Rectal smooth muscle tissue (tissue), 1 donor: Measurements from ENCODE around the gene ZNF441.

Experiments used
- H3K27ac ChIP-seq: one replicate; pipeline ENCODE4 v1.7.0; 2013; ENCODE audit warnings: low read depth, low read length, inconsistent platforms
- H3K27me3 ChIP-seq: one replicate; pipeline ENCODE4 v1.7.0; 2013; ENCODE audit warnings: low read length; ENCODE audit not compliant: control insufficient read depth, insufficient read depth
- H3K36me3 ChIP-seq: one replicate; pipeline ENCODE4 v1.7.0; 2013; ENCODE audit warnings: low read length; ENCODE audit not compliant: control insufficient read depth, insufficient read depth
- H3K4me1 ChIP-seq: one replicate; pipeline ENCODE4 v1.7.0; 2013; ENCODE audit warnings: low read length; ENCODE audit not compliant: control insufficient read depth, insufficient read depth
- H3K4me3 ChIP-seq: one replicate; pipeline ENCODE4 v1.7.0; 2013; ENCODE audit warnings: low read length
- H3K9ac ChIP-seq: one replicate; pipeline ENCODE4 v1.7.0; 2013; ENCODE audit warnings: low read length

ZNF441 gene

GRCh38 chr19:11784356-11784755 lies 17.6 kb downstream of the ZNF441 start:
- no peak overlapping the region for H3K9ac ChIP-seq
- no peaks in the 10 kb centered on the region for H3K27me3 ChIP-seq
- H3K27ac ChIP-seq = no peak overlapping the region
- no peaks in the 10 kb centered on the region for H3K4me1 ChIP-seq
- no peak overlapping the region for H3K4me3 ChIP-seq
- H3K36me3 ChIP-seq = peaks cover 23% of the 10 kb centered on the region

GRCh38 chr19:11787536-11787935 lies 20.7 kb downstream of the ZNF441 start:
- Histone ChIP-seq H3K27ac (no peak overlapping the region), H3K36me3 (peaks cover 1% of the 10 kb centered on the region), H3K27me3 (no peaks in the 10 kb centered on the region), H3K9ac (no peak overlapping the region), H3K4me1 (no peaks in the 10 kb centered on the region), H3K4me3 (no peak overlapping the region)

GRCh38 chr19:11792942-11793341 lies 26.1 kb downstream of the ZNF441 start:
- H3K4me1 ChIP-seq = peaks cover 3% of the 10 kb centered on the region
- H3K36me3 ChIP-seq = no peaks in the 10 kb centered on the region
- no peak overlapping the region for H3K9ac ChIP-seq
- H3K27me3 ChIP-seq = no peaks in the 10 kb centered on the region
- no peak overlapping the region for H3K4me3 ChIP-seq
- no peak overlapping the region for H3K27ac ChIP-seq

GRCh38 chr19:11797491-11797890 lies 30.7 kb downstream of the ZNF441 start:
- Histone ChIP-seq H3K36me3 (no peaks in the 10 kb centered on the region), H3K27ac (peak overlapping the region; percentile 77), H3K27me3 (no peaks in the 10 kb centered on the region), H3K4me3 (peak overlapping the region; percentile 79), H3K4me1 (peaks cover 6% of the 10 kb centered on the region), H3K9ac (no peak overlapping the region)

GRCh38 chr19:11798391-11799330 lies 31.9 kb downstream of the ZNF441 start, which contains the start of gene ZNF491:
Gene ZNF491 (plus strand): TSS chr19:11798523. CDS start chr19:11805954, 7,431 bp downstream.
- H3K27ac ChIP-seq = peak within 1 kb of the TSS; percentile 77
- no peaks in the 10 kb centered on the region for H3K27me3 ChIP-seq
- no peaks in the 10 kb centered on the region for H3K36me3 ChIP-seq
- H3K9ac ChIP-seq = peak within 1 kb of the TSS; percentile 80
- H3K4me1 ChIP-seq = peaks cover 6% of the 10 kb centered on the region
- peak within 1 kb of the TSS; percentile 79 for H3K4me3 ChIP-seq

- Histone ChIP-seq H3K4me3 (no peak overlapping the region), H3K27me3 (no peaks in the 10 kb centered on the region), H3K27ac (no peak overlapping the region), H3K36me3 (peaks cover 9% of the 10 kb centered on the region), H3K4me1 (no peaks in the 10 kb centered on the region), H3K9ac (no peak overlapping the region)
Observed at GRCh38 chr19:11806354-11807098, 39.7 kb downstream of the ZNF441 start.

- Histone ChIP-seq H3K36me3 (peaks cover 9% of the 10 kb centered on the region), H3K9ac (no peak overlapping the region), H3K4me3 (no peak overlapping the region), H3K27ac (no peak overlapping the region), H3K4me1 (no peaks in the 10 kb centered on the region), H3K27me3 (no peaks in the 10 kb centered on the region)
Observed at GRCh38 chr19:11807099-11807380, 40.2 kb downstream of the ZNF441 start.

GRCh38 chr19:11813703-11814028 lies 46.9 kb downstream of the ZNF441 start:
- peak overlapping the region; percentile 7 for H3K27ac ChIP-seq
- peak overlapping the region; percentile 34 for H3K9ac ChIP-seq
- no peaks in the 10 kb centered on the region for H3K36me3 ChIP-seq
- no peaks in the 10 kb centered on the region for H3K27me3 ChIP-seq
- H3K4me1 ChIP-seq = no peaks in the 10 kb centered on the region
- peak overlapping the region; percentile 66 for H3K4me3 ChIP-seq

- peak within 1 kb of the TSS; percentile 87 for H3K4me3 ChIP-seq
- H3K4me1 ChIP-seq = no peaks in the 10 kb centered on the region
- no peaks in the 10 kb centered on the region for H3K27me3 ChIP-seq
- H3K9ac ChIP-seq = peak within 1 kb of the TSS; percentile 80
- no peaks in the 10 kb centered on the region for H3K36me3 ChIP-seq
- H3K27ac ChIP-seq = peak within 1 kb of the TSS; percentile 83
Observed at GRCh38 chr19:11814029-11814699, 47.4 kb downstream of the ZNF441 start, which contains the start of gene ZNF440. Gene ZNF440 (plus strand): TSS chr19:11814273. CDS start chr19:11814448, 175 bp downstream.

- H3K4me1 ChIP-seq = no peaks in the 10 kb centered on the region
- H3K27ac ChIP-seq = peak overlapping the region; percentile 83
- H3K4me3 ChIP-seq = peak overlapping the region; percentile 87
- no peaks in the 10 kb centered on the region for H3K36me3 ChIP-seq
- H3K27me3 ChIP-seq = no peaks in the 10 kb centered on the region
- H3K9ac ChIP-seq = no peak overlapping the region
Observed at GRCh38 chr19:11814700-11815035, 47.9 kb downstream of the ZNF441 start.

GRCh38 chr19:11821474-11822109 lies 54.8 kb downstream of the ZNF441 start:
- Histone ChIP-seq H3K4me3 (no peak overlapping the region), H3K4me1 (no peaks in the 10 kb centered on the region), H3K36me3 (peaks cover 5% of the 10 kb centered on the region), H3K27me3 (no peaks in the 10 kb centered on the region), H3K9ac (no peak overlapping the region), H3K27ac (no peak overlapping the region)
